ENCODE results near the gene WNK4.

DNA sequence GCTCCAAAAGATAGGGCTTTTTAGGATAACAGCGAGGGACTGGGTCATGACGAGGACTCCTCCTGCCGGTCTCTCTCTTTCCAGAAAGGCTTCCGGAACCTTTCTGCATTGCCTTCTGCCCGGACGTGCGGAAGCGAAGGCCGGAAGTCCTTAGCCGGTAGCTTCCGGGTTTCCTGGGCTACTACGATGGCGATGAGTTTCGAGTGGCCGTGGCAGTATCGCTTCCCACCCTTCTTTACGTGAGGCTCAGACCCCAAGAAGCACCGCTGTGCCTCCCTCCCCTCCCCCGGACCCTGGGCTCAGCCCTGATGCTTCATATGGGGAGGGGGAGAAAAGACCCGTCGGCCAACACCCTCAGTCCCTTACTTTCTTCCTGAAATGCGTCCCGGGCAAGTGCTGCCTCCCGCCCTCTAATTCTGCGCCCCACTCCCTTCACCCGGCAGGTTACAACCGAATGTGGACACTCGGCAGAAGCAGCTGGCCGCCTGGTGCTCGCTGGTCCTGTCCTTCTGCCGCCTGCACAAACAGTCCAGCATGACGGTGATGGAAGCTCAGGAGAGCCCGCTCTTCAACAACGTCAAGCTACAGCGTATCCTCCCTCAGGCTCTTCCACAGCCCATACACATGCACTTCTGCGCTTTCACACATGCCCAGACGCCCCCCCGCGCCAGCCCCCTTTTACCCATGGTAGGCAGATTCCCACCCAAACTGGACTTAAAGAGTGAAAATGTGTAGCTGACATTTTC is 6.9 kb upstream of the WNK4 start, which contains the start of gene VPS25:
- TF ChIP-seq POLR2A (IDR thresholded peaks at IDR 0.05): peak; percentile 46 to 54
- TF ChIP-seq, protein P1, sequence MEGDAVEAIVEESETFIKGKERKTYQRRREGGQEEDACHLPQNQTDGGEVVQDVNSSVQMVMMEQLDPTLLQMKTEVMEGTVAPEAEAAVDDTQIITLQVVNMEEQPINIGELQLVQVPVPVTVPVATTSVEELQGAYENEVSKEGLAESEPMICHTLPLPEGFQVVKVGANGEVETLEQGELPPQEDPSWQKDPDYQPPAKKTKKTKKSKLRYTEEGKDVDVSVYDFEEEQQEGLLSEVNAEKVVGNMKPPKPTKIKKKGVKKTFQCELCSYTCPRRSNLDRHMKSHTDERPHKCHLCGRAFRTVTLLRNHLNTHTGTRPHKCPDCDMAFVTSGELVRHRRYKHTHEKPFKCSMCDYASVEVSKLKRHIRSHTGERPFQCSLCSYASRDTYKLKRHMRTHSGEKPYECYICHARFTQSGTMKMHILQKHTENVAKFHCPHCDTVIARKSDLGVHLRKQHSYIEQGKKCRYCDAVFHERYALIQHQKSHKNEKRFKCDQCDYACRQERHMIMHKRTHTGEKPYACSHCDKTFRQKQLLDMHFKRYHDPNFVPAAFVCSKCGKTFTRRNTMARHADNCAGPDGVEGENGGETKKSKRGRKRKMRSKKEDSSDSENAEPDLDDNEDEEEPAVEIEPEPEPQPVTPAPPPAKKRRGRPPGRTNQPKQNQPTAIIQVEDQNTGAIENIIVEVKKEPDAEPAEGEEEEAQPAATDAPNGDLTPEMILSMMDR (IDR thresholded peaks at IDR 0.05): no peak
- peak; percentile 68 to 88 (median 81) for TF ChIP-seq POLR2AphosphoS5 (IDR thresholded peaks at IDR 0.05)
- TF ChIP-seq EP300 (IDR thresholded peaks at IDR 0.05): no peak
